Type B pancreatic cell (in vitro differentiated cells): ENCODE data around the gene ULK4. TPM values are rescaled to one million over a fixed set of nuclear protein-coding genes. Genes with fewer than 3 reads are reported as not detected.
A peak's percentile ranks its signal among the peaks of the same experiment; 100 is the strongest.

Experiments used
- DNase-seq: peaks from one replicate; pipeline ENCODE4 v3.0.0; 2021; ENCODE audit warnings: mixed read lengths; ENCODE audit not compliant: unreplicated experiment; ENCODE audit errors: extremely low spot score
- H3K27ac Mint-ChIP-seq: 2 replicates; pipeline ENCODE4 v1.8.0; 2021; ENCODE audit warnings: mild to moderate bottlenecking, mixed read lengths
- H3K27me3 Mint-ChIP-seq: 2 replicates; pipeline ENCODE4 v1.8.0; 2021; ENCODE audit warnings: mixed read lengths
- H3K36me3 Mint-ChIP-seq: 2 replicates; pipeline ENCODE4 v1.8.0; 2021; ENCODE audit warnings: mixed read lengths
- H3K4me1 Mint-ChIP-seq: one replicate; pipeline ENCODE4 v1.8.0; 2021; ENCODE audit warnings: mixed read lengths; ENCODE audit not compliant: unreplicated experiment
- H3K4me3 Mint-ChIP-seq: 2 replicates; pipeline ENCODE4 v1.8.0; 2021; ENCODE audit warnings: mild to moderate bottlenecking, mixed read lengths
- H3K9me3 Mint-ChIP-seq: 2 replicates; pipeline ENCODE4 v1.8.0; 2021; ENCODE audit warnings: mixed read lengths
- CTCF ChIP-seq: fragments of 200-600 bp; sonication (generic); conservative IDR thresholded peaks from 2 replicates; pipeline ENCODE4 v1.5.0; 2021; ENCODE audit warnings: antibody characterized with exemption, mild to moderate bottlenecking
- total RNA-seq: library from RNA; stranded (reverse); gene quantifications from 2 replicates; pipeline ENCODE4 v1.2.1, GENCODE V29; 2021; ENCODE audit warnings: low replicate concordance

Gene ULK4
- total RNA-seq, 1 donor from 2014 or later, result 10.7 TPM

GRCh38 chr3:41900265-41900664 lies 61.6 kb downstream of the ULK4 start:
- no peak for DNase-seq
- Mint-ChIP-seq H3K27ac (no peak overlapping the region), H3K9me3 (no peaks in the 10 kb centered on the region), H3K27me3 (no peaks in the 10 kb centered on the region), H3K36me3 (no peaks in the 10 kb centered on the region), H3K4me3 (no peak overlapping the region), H3K4me1 (peaks cover 5% of the 10 kb centered on the region)
- no peak for TF ChIP-seq CTCF

- Mint-ChIP-seq H3K27me3 (no peaks in the 10 kb centered on the region), H3K4me3 (no peak overlapping the region), H3K4me1 (peaks cover 5% of the 10 kb centered on the region), H3K36me3 (no peaks in the 10 kb centered on the region), H3K27ac (no peak overlapping the region), H3K9me3 (no peaks in the 10 kb centered on the region)
- no peak for TF ChIP-seq CTCF
- no peak for DNase-seq
Measured at GRCh38 chr3:41898631-41899030, 63.3 kb downstream of the ULK4 start.

- Mint-ChIP-seq H3K36me3 (peaks cover 14% of the 10 kb centered on the region), H3K27ac (no peak overlapping the region), H3K27me3 (peaks cover 9% of the 10 kb centered on the region), H3K4me1 (no peaks in the 10 kb centered on the region), H3K9me3 (no peaks in the 10 kb centered on the region), H3K4me3 (no peak overlapping the region)
- peak; percentile 75 for TF ChIP-seq CTCF
- no peak for DNase-seq
Measured at GRCh38 chr3:41893977-41894376, 67.9 kb downstream of the ULK4 start.

GRCh38 chr3:41888368-41889076 lies 73.4 kb downstream of the ULK4 start:
- no peak overlapping the region for H3K27ac Mint-ChIP-seq
- no peak for TF ChIP-seq CTCF
- peaks cover 9% of the 10 kb centered on the region for H3K27me3 Mint-ChIP-seq
- H3K36me3 Mint-ChIP-seq, result peaks cover 14% of the 10 kb centered on the region
- DNase-seq, result no peak
- H3K4me3 Mint-ChIP-seq, result no peak overlapping the region
- H3K4me1 Mint-ChIP-seq, result no peaks in the 10 kb centered on the region
- H3K9me3 Mint-ChIP-seq, result no peaks in the 10 kb centered on the region

GRCh38 chr3:41882956-41883355 lies 78.9 kb downstream of the ULK4 start:
- no peaks in the 10 kb centered on the region for H3K4me1 Mint-ChIP-seq
- no peak overlapping the region for H3K27ac Mint-ChIP-seq
- H3K27me3 Mint-ChIP-seq, result no peaks in the 10 kb centered on the region
- H3K4me3 Mint-ChIP-seq, result no peak overlapping the region
- no peaks in the 10 kb centered on the region for H3K9me3 Mint-ChIP-seq
- no peaks in the 10 kb centered on the region for H3K36me3 Mint-ChIP-seq
- no peak for DNase-seq
- no peak for TF ChIP-seq CTCF
